ENCODE results near the gene PLXNA2.

DNA sequence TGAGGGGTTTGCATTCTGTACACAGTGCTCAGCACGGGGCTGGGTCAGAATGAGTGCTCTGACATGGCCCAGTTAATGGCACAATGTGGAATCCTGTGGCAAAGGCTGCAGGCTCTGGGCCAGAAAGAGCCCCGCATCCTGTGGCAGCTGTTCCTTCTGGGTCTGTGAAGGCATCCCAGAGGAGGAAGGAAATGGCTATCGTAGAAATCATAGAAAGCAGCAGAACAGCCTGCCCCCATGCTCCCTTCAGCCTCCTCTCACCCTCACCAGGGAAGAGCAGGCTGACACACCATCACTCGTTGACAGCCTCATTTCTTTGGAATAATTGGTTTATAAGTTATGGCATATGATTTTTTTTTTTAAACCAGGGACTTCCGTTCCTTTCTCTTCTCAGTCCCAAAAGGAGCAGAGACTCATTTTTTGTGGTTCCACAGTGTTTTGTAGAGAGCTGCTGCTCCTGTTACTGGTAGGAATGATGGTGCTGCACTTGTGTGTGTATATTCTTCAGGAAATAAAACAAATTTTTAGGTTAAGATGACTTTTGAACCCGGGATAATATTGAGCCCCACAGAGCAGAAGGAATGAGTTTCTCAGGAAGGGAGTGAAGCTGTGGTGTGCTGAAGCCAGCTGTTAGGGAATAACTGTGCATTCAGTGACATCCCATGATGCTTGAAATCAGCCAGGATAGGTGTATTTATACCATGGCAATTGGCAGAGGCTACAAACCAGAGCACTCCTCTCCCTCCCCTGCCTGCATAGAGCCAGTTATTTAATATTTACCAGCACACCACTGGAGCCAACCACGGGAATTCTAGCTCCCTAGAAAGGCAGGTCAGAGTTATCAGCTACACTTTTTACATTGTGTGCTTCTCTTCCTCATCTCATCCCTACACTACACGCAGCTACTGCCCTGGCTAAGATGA lies 32.0 kb downstream of the PLXNA2 start:
- TF ChIP-seq, protein P1, sequence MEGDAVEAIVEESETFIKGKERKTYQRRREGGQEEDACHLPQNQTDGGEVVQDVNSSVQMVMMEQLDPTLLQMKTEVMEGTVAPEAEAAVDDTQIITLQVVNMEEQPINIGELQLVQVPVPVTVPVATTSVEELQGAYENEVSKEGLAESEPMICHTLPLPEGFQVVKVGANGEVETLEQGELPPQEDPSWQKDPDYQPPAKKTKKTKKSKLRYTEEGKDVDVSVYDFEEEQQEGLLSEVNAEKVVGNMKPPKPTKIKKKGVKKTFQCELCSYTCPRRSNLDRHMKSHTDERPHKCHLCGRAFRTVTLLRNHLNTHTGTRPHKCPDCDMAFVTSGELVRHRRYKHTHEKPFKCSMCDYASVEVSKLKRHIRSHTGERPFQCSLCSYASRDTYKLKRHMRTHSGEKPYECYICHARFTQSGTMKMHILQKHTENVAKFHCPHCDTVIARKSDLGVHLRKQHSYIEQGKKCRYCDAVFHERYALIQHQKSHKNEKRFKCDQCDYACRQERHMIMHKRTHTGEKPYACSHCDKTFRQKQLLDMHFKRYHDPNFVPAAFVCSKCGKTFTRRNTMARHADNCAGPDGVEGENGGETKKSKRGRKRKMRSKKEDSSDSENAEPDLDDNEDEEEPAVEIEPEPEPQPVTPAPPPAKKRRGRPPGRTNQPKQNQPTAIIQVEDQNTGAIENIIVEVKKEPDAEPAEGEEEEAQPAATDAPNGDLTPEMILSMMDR (IDR thresholded peaks at IDR 0.05): no peak
- TF ChIP-seq POLR2A (IDR thresholded peaks at IDR 0.05): no peak
